Epithelial cell of proximal tubule (primary cell): ENCODE data around the gene RFTN2. TPM values are rescaled to one million over a fixed set of nuclear protein-coding genes. Genes with fewer than 3 reads are reported as not detected.
"Not testable (repeated sequence)": the region's sequence is repeated elsewhere in the genome, so short reads cannot be mapped to it uniquely, and the experiment has no call there.

Experiments used
- DNase-seq: peaks from one replicate; pipeline ENCODE4 v3.0.0-alpha.2; 2011; ENCODE audit warnings: low read depth
- H3K4me3 ChIP-seq: 2 replicates; pipeline ENCODE4 v1.5.1; 2011; ENCODE audit warnings: low read depth, mild to moderate bottlenecking, low read length
- CTCF ChIP-seq: conservative IDR thresholded peaks from 2 replicates; pipeline ENCODE4 v1.5.1; 2012; ENCODE audit warnings: low read depth, mild to moderate bottlenecking, low read length
- total RNA-seq: library from RNA; depleted of rRNA; stranded (reverse); fragments of >200 nt; gene quantifications from 2 replicates; pipeline ENCODE4 v1.2.3, GENCODE V29; 2015

The RFTN2 gene
- total RNA-seq, 1 donor from 2014 or later: not detected

DNA sequence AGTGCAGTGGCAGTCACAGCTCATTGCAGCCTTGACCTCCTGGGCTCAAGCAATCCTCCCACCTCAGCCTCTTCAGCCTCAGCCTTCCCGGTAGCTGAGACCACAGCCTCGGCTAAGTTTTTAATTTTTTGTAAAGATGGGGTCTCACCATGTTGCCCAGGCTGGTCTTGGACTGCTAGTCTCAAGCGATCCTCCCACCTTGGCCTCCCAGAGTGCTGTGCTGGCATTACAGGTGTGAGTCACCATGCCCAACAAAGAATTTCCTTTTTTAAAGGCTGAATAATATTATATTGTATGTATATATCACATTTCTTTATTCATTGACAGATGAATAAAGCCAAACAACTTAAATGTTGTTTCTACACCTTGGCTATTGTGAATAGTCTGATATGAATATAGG, 117.0 kb downstream of the RFTN2 start:
- DNase-seq: no peak
- TF ChIP-seq CTCF: no peak

DNA sequence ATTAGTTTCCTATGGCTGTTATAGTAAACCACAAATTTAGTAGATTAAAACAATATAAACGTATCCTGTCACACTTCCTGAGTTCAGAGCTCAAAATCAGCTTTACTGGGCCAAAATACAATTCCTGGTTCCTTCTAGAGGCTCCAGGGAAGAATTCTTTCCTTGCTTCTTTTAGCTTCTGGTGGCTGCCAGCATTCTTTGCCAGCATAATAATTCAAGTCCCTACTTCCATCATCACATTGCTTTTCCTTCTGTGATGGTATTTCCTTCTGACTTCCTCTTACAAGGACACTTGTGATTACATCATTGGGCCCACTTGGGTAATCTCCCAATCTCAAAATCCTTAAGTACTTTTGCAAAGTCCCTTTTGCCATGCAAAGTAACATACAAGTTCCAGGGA, 118.9 kb downstream of the RFTN2 start:
- no peak for TF ChIP-seq CTCF
- DNase-seq: no peak
- H3K4me3 ChIP-seq: no peak overlapping the region

More for the DNA sequence above, 117.0 kb downstream of the RFTN2 start:
- H3K4me3 ChIP-seq: no peak overlapping the region

DNA sequence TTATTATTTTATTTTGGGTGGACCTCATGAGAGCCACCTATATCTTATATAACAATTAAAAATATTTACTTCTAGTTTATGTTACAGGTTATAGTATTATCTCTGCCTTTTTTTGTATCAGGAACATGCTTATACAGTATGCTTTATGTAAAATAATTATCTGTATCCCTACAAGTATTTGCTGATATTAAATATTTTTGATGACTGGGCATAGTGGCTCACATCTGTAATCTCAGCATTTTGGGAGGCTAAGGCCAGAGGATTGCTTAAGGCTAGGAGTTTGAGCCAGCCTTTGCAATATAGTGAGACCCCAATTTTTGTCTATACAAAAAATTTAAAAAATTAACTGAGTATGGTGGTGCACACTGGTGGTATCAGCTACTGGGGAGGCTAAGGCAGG, 119.9 kb downstream of the RFTN2 start:
- DNase-seq: no peak
- TF ChIP-seq CTCF: no peak
- H3K4me3 ChIP-seq: no peak overlapping the region

DNA sequence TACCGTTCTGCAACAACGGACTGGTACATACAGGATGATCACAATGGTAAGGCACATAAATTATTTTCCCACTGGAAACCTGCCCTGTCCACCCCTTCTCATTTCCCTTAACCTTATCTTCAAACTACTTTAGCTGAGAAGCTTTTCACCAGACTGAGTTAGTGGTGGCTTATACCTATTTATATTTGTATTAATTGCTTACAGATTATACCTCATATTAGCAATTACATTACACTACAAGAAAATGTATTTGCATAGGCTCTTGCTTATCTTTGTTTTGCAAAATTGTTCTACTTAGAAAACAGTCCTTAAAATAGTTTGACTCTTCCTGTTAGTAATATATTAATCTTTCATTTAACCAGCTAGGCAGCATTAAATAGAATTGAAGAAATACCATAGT, 124.1 kb downstream of the RFTN2 start:
- not testable (repeated sequence) for DNase-seq, H3K4me3 ChIP-seq

DNA sequence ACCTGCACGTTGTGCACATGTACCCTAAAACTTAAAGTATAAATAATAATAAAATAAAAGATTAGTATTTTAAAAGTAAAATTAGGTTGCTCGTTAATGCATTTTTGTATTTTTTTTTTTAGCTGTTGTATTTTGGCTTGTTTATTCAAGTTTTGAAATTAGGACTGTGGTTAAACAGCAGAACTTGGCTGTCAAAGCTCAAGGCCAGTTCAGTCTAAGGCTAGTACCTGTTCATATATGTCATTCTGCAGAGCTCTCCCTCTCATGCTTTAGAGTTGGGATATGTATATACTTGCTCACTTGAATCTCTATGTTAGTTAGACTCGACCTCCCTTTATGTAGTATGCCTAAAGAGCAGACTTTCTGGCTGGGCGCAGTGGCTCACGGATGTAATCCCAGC, 126.8 kb downstream of the RFTN2 start:
- TF ChIP-seq CTCF: no peak
- H3K4me3 ChIP-seq: no peak overlapping the region
- no peak for DNase-seq

DNA sequence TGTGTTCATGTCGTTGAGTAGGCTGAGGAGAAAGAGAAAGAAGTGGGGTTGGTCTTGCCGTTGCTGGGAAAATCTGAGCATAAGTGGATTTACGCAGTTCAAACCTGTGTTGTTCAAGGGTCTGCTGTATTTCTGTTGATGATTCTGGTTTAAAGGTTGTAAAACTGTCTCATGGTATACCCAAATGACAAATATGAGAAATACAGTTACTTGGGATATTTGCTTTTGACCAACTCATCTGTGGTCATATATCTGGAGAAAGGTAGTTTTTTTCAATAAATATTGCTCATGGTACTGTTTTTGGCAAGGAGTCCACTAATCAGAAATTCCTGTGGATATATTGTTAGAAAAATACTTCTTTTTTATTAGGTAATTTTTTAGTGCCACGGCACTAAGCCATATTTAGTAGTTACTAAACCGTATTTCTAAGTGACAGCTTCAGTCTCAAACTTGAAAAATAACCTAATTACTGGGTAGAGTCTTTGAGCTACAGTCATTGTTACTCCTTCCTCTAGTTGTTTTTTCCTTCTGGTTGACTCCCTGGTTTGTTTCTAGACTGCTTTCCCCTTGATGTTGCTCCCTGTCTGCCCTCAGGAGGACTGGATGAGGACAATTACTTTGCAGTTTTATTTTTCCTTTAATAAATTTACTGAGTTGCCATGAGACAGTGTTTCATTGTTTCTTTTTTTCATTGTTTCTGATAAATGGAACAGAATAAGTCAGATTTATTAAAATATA, 128.1 kb downstream of the RFTN2 start:
- no peak for TF ChIP-seq CTCF
- no peak overlapping the region for H3K4me3 ChIP-seq
- no peak for DNase-seq

DNA sequence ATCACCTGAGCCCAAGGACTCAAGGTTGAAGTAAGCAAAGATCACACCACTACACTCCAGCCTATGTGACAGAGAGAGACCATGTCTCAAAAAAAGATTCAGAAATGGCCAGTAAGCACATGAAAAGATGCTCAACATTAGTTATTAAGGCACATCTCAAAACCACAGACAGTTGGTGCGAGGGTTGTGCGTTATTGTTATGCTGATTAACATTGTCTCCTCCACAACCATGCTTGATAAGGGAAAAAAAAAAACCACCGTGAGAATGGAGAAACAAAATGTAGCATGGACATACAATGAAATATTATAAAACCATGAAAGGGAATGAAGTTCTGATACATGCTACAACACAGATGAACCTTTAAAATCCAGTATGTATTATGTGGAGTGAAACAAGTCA, 132.2 kb downstream of the RFTN2 start:
- DNase-seq: no peak

More for the DNA sequence above, 132.2 kb downstream of the RFTN2 start:
- TF ChIP-seq CTCF: no peak
- H3K4me3 ChIP-seq: no peak overlapping the region
